Smooth muscle cell (in vitro differentiated cells): ENCODE measurements around the gene TMEFF1. TPM values are rescaled to one million over a fixed set of nuclear protein-coding genes. Genes with fewer than 3 reads are reported as not detected.

ENCODE experiments used
- DNase-seq: peaks from one replicate; lab custom pipeline; 2025; ENCODE audit not compliant: unreplicated experiment; lab: John Stamatoyannopoulos, UW
- H2AFZ ChIP-seq: fragments of 200-600 bp; sonication (generic); 2 replicates; pipeline ENCODE4 v1.6.0; 2016; ENCODE audit warnings: antibody characterized with exemption, low read depth, mild to moderate bottlenecking
- H3F3A ChIP-seq: fragments of 200-600 bp; sonication (generic); 2 replicates; pipeline ENCODE4 v1.6.0; 2017; ENCODE audit warnings: antibody characterized with exemption, low read depth
- H3K27ac ChIP-seq: fragments of 200-600 bp; sonication (generic); 2 replicates; pipeline ENCODE4 v1.5.1; 2016; ENCODE audit warnings: low read depth, mild to moderate bottlenecking
- H3K27me3 ChIP-seq: fragments of 200-600 bp; sonication (generic); 2 replicates; pipeline ENCODE4 v1.6.1; 2016; ENCODE audit warnings: low read depth, mild to moderate bottlenecking
- H3K36me3 ChIP-seq: fragments of 200-600 bp; sonication (generic); 2 replicates; pipeline ENCODE4 v1.5.1; 2016; ENCODE audit warnings: low read depth
- H3K4me1 ChIP-seq: fragments of 200-600 bp; sonication (generic); 2 replicates; pipeline ENCODE4 v1.5.1; 2016; ENCODE audit warnings: low read depth
- H3K4me2 ChIP-seq: fragments of 200-600 bp; sonication (generic); 2 replicates; pipeline ENCODE4 v1.6.0; 2016; ENCODE audit warnings: mild to moderate bottlenecking
- H3K4me3 ChIP-seq: fragments of 200-600 bp; sonication (generic); 2 replicates; pipeline ENCODE4 v1.5.1; 2016; ENCODE audit warnings: mild to moderate bottlenecking
- H3K79me2 ChIP-seq: fragments of 200-600 bp; sonication (generic); 2 replicates; pipeline ENCODE4 v1.6.0; 2016; ENCODE audit warnings: low read depth, mild to moderate bottlenecking
- H3K9ac ChIP-seq: fragments of 200-600 bp; sonication (generic); 2 replicates; pipeline ENCODE4 v1.6.0; 2016; ENCODE audit warnings: low read depth
- H3K9me3 ChIP-seq: fragments of 200-600 bp; sonication (generic); replicated peaks from 2 replicates; pipeline ENCODE4 v1.5.1; 2016; ENCODE audit warnings: low read depth
- H4K20me1 ChIP-seq: fragments of 200-600 bp; sonication (generic); 2 replicates; pipeline ENCODE4 v1.6.0; 2016; ENCODE audit warnings: low read depth
- WGBS: methylation state at CpG from one replicate; pipeline ENCODE4 v1.1.7; 2016; ENCODE audit warnings: low lambda C conversion rate; 5-methylcytosine and 5-hydroxymethylcytosine counted together
- polyA plus RNA-seq: library from polyadenylated mRNA; unstranded; fragments of >200 nt; fragmentation: Nextera tagmentation; extraction: Ambion mirVana; gene quantifications from 2 replicates; pipeline ENCODE4 v1.2.1, GENCODE V29; 2016
- total RNA-seq: library from RNA; depleted of rRNA; stranded (reverse); fragments of >200 nt; gene quantifications from 2 replicates; pipeline ENCODE4 v1.2.3, GENCODE V29; 2014
- TF ChIP-seq, protein P1 (sequence below): fragments of 200-600 bp; sonication (generic); IDR thresholded peaks from 2 replicates; pipeline ENCODE4 v1.5.1; 2017; ENCODE audit warnings: borderline replicate concordance, mild to moderate bottlenecking, antibody characterized with exemption; ENCODE audit not compliant: insufficient read depth, poor library complexity, severe bottlenecking

Gene TMEFF1
- total and polyA plus RNA-seq, 2 experiments from 2014 or later, result 1.7 to 1.8 TPM

DNA sequence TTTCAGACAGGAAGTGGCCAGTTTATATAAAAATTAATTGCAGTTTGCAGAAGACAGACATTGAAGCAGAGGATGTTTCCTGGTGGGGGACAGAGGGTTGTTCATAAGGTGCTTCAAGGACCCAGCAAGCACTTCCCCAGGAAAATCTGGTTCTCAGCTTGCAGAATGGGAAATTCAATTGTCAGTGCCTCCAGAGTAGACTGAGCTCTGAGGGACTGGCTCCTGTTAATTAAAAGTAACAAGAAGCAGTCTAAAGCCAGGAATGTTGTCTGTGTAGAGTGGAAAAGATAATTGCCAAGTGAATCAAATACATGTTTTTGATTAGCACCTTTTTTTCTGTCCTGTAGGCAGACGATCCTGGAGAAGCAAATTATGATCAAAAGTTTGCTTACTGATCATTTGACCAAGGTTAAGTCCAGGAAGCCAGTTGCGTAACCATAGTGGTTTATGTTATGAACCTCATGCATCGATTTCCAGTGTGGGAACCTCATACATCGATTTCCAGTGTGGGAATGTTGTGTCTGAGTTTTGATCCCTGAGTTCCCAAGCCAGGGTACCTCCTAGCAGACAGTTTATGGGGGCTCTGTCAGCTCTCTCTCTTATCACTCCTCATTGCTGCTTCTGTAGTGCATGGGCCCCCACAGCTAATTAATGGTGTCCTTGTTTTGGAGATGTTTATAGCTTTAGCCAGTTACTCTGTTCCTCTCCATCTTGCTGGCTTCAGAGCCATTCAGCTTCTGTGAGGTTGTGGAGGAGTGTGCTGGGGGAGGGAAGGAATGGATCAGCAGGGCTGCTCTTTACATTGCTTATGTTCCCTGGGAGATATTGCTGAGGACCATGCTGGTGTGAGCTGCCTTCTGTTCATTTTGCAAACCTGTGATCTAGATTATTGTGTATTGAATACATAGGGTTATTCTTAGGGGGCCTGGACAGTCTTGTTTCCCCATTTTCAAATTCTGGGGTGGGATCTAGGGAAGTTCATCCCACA lies 28.9 kb upstream of the TMEFF1 start:
- no peaks in the 10 kb centered on the region for H3K9me3 ChIP-seq
- H3K4me2 ChIP-seq, result no peak overlapping the region
- TF ChIP-seq, protein P1, sequence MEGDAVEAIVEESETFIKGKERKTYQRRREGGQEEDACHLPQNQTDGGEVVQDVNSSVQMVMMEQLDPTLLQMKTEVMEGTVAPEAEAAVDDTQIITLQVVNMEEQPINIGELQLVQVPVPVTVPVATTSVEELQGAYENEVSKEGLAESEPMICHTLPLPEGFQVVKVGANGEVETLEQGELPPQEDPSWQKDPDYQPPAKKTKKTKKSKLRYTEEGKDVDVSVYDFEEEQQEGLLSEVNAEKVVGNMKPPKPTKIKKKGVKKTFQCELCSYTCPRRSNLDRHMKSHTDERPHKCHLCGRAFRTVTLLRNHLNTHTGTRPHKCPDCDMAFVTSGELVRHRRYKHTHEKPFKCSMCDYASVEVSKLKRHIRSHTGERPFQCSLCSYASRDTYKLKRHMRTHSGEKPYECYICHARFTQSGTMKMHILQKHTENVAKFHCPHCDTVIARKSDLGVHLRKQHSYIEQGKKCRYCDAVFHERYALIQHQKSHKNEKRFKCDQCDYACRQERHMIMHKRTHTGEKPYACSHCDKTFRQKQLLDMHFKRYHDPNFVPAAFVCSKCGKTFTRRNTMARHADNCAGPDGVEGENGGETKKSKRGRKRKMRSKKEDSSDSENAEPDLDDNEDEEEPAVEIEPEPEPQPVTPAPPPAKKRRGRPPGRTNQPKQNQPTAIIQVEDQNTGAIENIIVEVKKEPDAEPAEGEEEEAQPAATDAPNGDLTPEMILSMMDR, result no peak
- peaks cover 97% of the 10 kb centered on the region for H4K20me1 ChIP-seq
- 53% methylated on average over 4 of the region's 4 CpGs for WGBS
- H3K27me3 ChIP-seq, result no peaks in the 10 kb centered on the region
- H3F3A ChIP-seq, result no peaks in the 10 kb centered on the region
- H3K36me3 ChIP-seq, result peaks cover 7% of the 10 kb centered on the region
- H3K9ac ChIP-seq, result no peak overlapping the region
- DNase-seq, result no peak
- H3K79me2 ChIP-seq, result peaks cover 84% of the 10 kb centered on the region
- no peak overlapping the region for H3K4me3 ChIP-seq
- peaks cover 4% of the 10 kb centered on the region for H3K4me1 ChIP-seq
- peak overlapping the region; percentile 51 for H3K27ac ChIP-seq
- no peak overlapping the region for H2AFZ ChIP-seq

DNA sequence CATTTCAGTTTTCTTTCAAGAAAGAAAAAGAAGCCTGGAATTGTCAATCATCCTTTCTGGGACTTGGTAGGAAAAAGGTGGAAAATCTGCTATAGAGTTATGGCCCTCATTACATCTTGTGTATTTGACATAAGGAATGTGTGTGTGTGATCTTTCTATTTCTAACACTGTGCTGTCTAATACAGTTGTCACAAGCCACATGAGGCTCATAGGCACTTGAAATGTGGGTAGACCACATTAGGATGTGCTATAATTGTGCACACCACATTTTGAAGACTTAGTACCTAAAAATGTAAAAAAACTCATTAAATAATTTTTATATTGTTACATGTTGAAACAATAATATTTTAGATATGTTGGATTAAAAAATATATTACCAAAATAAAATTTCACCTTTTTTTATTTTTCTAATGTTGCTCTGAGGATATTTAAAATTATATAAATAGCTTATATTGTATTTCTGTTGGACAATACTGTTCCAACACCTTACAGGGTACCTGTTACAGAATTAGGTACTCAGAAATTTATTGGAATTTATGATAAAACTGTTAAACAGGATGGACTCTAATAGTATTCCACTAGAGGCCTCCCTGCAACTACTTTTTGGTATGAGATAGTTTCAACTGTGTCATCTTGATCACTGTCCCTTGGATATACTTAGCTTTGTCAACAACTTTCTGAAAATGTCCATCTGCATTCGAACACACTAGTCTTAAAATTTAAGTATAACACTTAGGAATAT lies 27.6 kb upstream of the TMEFF1 start:
- Histone ChIP-seq H3K27me3 (no peaks in the 10 kb centered on the region), H3K27ac (no peak overlapping the region), H3K9ac (no peak overlapping the region), H2AFZ (no peak overlapping the region), H3K79me2 (peaks cover 72% of the 10 kb centered on the region), H3K36me3 (peaks cover 7% of the 10 kb centered on the region), H4K20me1 (peaks cover 90% of the 10 kb centered on the region), H3K4me2 (no peak overlapping the region), H3K4me3 (no peak overlapping the region), H3K9me3 (no peaks in the 10 kb centered on the region), H3F3A (no peaks in the 10 kb centered on the region), H3K4me1 (peaks cover 4% of the 10 kb centered on the region)
- no peak for DNase-seq
- 93% methylated on average over 1 of the region's 1 CpG for WGBS
- TF ChIP-seq, protein P1, result no peak

DNA sequence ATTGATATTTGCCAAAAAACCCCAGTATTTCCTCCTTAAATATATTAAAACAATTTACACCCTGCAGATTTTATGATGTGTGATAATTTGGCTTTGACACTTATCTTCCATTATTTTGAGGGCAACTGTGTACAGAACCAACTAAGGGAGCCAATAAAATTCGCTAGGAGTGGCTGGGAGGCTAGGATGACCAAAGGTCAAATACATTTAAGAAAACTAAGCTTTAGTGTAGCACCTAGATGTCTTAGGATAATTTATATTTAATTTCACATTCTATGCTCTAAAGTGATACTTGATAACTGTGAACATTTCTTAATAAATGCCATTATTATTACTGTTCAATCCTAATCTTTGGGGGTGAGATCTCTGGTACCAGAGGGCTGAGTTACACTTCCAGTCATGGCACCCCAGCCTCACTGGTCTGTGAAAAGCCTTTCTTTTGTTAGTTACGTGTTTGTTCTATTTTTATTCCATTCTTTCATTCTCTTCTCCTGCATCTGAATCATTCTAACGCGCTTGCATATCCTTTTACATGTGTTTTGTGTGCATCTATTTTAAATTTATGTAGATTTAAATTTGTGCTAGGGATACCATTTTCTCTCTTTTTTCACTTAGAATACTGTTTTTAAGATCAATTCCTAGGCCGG lies 26.9 kb upstream of the TMEFF1 start:
- H4K20me1 ChIP-seq, result peaks cover 83% of the 10 kb centered on the region
- WGBS, result 94% methylated on average over 5 of the region's 5 CpGs

More for the DNA sequence above, 26.9 kb upstream of the TMEFF1 start:
- Histone ChIP-seq H3K9me3 (no peaks in the 10 kb centered on the region), H2AFZ (no peak overlapping the region), H3K27me3 (no peaks in the 10 kb centered on the region), H3F3A (no peaks in the 10 kb centered on the region), H3K9ac (no peak overlapping the region), H3K27ac (no peak overlapping the region), H3K79me2 (peaks cover 69% of the 10 kb centered on the region), H3K36me3 (peaks cover 9% of the 10 kb centered on the region), H3K4me3 (no peak overlapping the region), H3K4me1 (peaks cover 4% of the 10 kb centered on the region), H3K4me2 (no peak overlapping the region)
- TF ChIP-seq, protein P1, result no peak
- no peak for DNase-seq
